D721Med (cell line): ENCODE measurements around the gene NARF.

Experiments used
- DNase-seq: peaks from one replicate; pipeline ENCODE4 v3.0.0; 2011; ENCODE audit warnings: low spot score; ENCODE audit not compliant: insufficient read length
- FAIRE-seq: peaks from 2 replicates; lab custom pipeline; 2011; peaks lifted over from hg19 to GRCh38; lab: Jason Lieb, UNC
- CTCF ChIP-seq: IDR thresholded peaks from 2 replicates; pipeline ENCODE4 v1.5.1; 2012; ENCODE audit warnings: mild to moderate bottlenecking, control low read depth; ENCODE audit not compliant: insufficient read depth; ENCODE audit errors: missing control alignments

NARF gene

GRCh38 chr17:82438401-82439193 is 19.9 kb upstream of the NARF start:
- no peak for DNase-seq
- TF ChIP-seq CTCF, result no peak
- no peak for FAIRE-seq

- no peak for FAIRE-seq
- DNase-seq, result no peak
- no peak for TF ChIP-seq CTCF
Observed at GRCh38 chr17:82439194-82439828, 19.2 kb upstream of the NARF start.

- FAIRE-seq, result no peak
- no peak for DNase-seq
- TF ChIP-seq CTCF, result no peak
Observed at GRCh38 chr17:82439829-82440365, 18.6 kb upstream of the NARF start.

- FAIRE-seq (no peak), DNase-seq (no peak)
- TF ChIP-seq CTCF, result no peak
Observed at GRCh38 chr17:82440469-82440981, 18.0 kb upstream of the NARF start.

- DNase-seq (no peak), FAIRE-seq (no peak)
- no peak for TF ChIP-seq CTCF
Observed at GRCh38 chr17:82440991-82441627, 17.4 kb upstream of the NARF start.

GRCh38 chr17:82441691-82442487 is 16.7 kb upstream of the NARF start:
- FAIRE-seq (no peak), DNase-seq (no peak)
- no peak for TF ChIP-seq CTCF
